Keratinocyte (primary cell): ENCODE data around the gene USP20. TPM values are rescaled to one million over a fixed set of nuclear protein-coding genes. Genes with fewer than 3 reads are reported as not detected.

Experiments
- DNase-seq: peaks from one replicate; pipeline ENCODE4 v3.0.0-alpha.2; 2011; ENCODE audit warnings: low read depth, missing footprints, low spot score
- FAIRE-seq: peaks from 2 replicates; lab custom pipeline; 2011; peaks lifted over from hg19 to GRCh38; lab: Jason Lieb, UNC
- H2AFZ ChIP-seq: 2 replicates; pipeline ENCODE4 v1.6.0; 2012; ENCODE audit warnings: low read length, control low read depth, inconsistent platforms; ENCODE audit not compliant: control insufficient read depth
- H3K27ac ChIP-seq: 2 replicates; pipeline ENCODE4 v1.5.1; 2011; ENCODE audit warnings: low read length; ENCODE audit not compliant: control insufficient read depth, insufficient read depth
- H3K27me3 ChIP-seq: 3 replicates; pipeline ENCODE4 v1.6.0; 2011; ENCODE audit warnings: low read length; ENCODE audit not compliant: control insufficient read depth, insufficient read depth; ENCODE audit errors: extremely low read depth
- H3K36me3 ChIP-seq, 2 experiments: 2 replicates in 1 of 2; 3 replicates in 1 of 2; pipeline ENCODE4 v1.5.1; 2011; ENCODE audit warnings: low read length in 2 of 2, mild to moderate bottlenecking in 1 of 2; ENCODE audit not compliant: control insufficient read depth in 2 of 2, insufficient read depth in 2 of 2; ENCODE audit errors: extremely low read depth in 1 of 2
- H3K4me1 ChIP-seq: 3 replicates; pipeline ENCODE4 v1.5.1; 2011; ENCODE audit warnings: low read length; ENCODE audit not compliant: control insufficient read depth, insufficient read depth; ENCODE audit errors: extremely low read depth
- H3K4me2 ChIP-seq: 3 replicates; pipeline ENCODE4 v1.6.0; 2011; ENCODE audit warnings: low read depth, low read length; ENCODE audit not compliant: control insufficient read depth, insufficient read depth; ENCODE audit errors: extremely low read depth
- H3K4me3 ChIP-seq, 3 experiments: fragments of 200-600 bp in 1 of 3; sonication (generic) in 1 of 3; 2 replicates in 2 of 3; 3 replicates in 1 of 3; pipeline ENCODE4 v1.5.1; 2011 to 2016; ENCODE audit warnings: low read length in 3 of 3, mild to moderate bottlenecking in 3 of 3, control low read depth in 2 of 3, inconsistent platforms in 1 of 3, low read depth in 1 of 3, mixed read lengths in 1 of 3, mixed run types in 1 of 3, moderate library complexity in 1 of 3; ENCODE audit not compliant: control insufficient read depth in 2 of 3, insufficient read depth in 2 of 3; ENCODE audit errors: extremely low read depth in 1 of 3
- H3K79me2 ChIP-seq: 2 replicates; pipeline ENCODE4 v1.6.0; 2012; ENCODE audit warnings: low read length; ENCODE audit not compliant: control insufficient read depth, insufficient read depth
- H3K9ac ChIP-seq: 3 replicates; pipeline ENCODE4 v1.6.0; 2011; ENCODE audit warnings: low read length; ENCODE audit not compliant: control insufficient read depth, insufficient read depth; ENCODE audit errors: extremely low read depth
- H3K9me1 ChIP-seq: 3 replicates; pipeline ENCODE4 v1.6.0; 2011; ENCODE audit warnings: low read length; ENCODE audit not compliant: control insufficient read depth, insufficient read depth; ENCODE audit errors: extremely low read depth
- H3K9me3 ChIP-seq: 2 replicates; pipeline ENCODE4 v1.5.1; 2012; ENCODE audit warnings: low read depth, low read length; ENCODE audit not compliant: control insufficient read depth
- H4K20me1 ChIP-seq: 3 replicates; pipeline ENCODE4 v1.6.0; 2011; ENCODE audit warnings: low read length; ENCODE audit not compliant: control insufficient read depth, insufficient read depth; ENCODE audit errors: extremely low read depth
- EZH2 ChIP-seq: IDR thresholded peaks from one replicate; pipeline ENCODE4 v1.6.1; 2012; ENCODE audit warnings: inconsistent platforms, mild to moderate bottlenecking, low read length, moderate library complexity
- dilution Hi-C: fragments of 300-500 bp; cut with MboI; formaldehyde crosslinking; loops from one replicate; pipeline ENCODE4 v1.7.0; 2020; ENCODE audit warnings: low sequenced_read_pairs; ENCODE audit not compliant: extremely low pct_ligation_motif_present
- polyA plus RNA-seq, 5 experiments: library from polyadenylated mRNA; depleted of rRNA in 3 of 5; stranded (reverse) in 3 of 5; stranded (forward) in 1 of 5; unstranded in 1 of 5; fragments of >200 nt; gene quantifications; 1 replicate in 1 of 5; 2 replicates in 3 of 5; 3 replicates in 1 of 5; pipeline versions ENCODE4 v1.2.1 to v1.2.3, GENCODE V29; 2011 to 2012; ENCODE audit warnings: missing spikeins in 2 of 5, low read depth in 1 of 5, low replicate concordance in 1 of 5
- small RNA-seq, 3 experiments: library from RNA; depleted of rRNA; stranded (forward); fragments of <200 nt; gene quantifications; one replicate each; pipeline ENCODE3, GENCODE V24; 2012; ENCODE audit warnings: low read depth in 3 of 3, low replicate concordance in 1 of 3; ENCODE audit not compliant: insufficient read length in 3 of 3
- TF ChIP-seq, protein P1 (sequence below), 3 experiments: IDR thresholded peaks in 1 of 3; conservative IDR thresholded peaks in 1 of 3; optimal IDR thresholded peaks in 1 of 3; 2 replicates in 2 of 3; 3 replicates in 1 of 3; pipeline versions ENCODE3 to v1.5.1; 2011; ENCODE audit warnings: low read length in 3 of 3, mild to moderate bottlenecking in 3 of 3, moderate library complexity in 2 of 3, control low read depth in 1 of 3, inconsistent platforms in 1 of 3; ENCODE audit not compliant: insufficient read depth in 2 of 3; ENCODE audit errors: extremely low read depth in 1 of 3

Gene USP20
- polyA plus RNA-seq, 1 donor (not counting 4 experiments of a cell fraction or from before 2014, with no cell fraction given), result 6.4 TPM

DNA sequence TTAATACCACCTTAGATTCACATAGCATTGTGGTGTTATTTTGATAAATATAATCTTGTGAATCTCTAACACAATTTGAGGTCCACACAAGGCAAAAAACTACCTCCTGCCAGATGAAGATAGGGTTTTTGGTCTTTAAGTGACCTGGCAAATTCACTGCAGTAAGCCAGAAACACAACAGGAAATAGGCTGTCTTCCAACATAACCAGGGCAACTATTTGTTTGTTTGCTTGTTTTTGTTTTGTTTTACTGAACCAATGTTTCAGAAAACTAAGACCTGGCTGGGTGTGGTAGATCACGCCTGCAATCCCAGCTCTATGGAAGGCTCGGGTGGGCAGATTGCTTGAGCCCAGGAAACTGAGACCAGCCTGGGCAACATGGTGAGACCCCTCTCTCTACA is 95.5 kb downstream of the USP20 start:
- H3K27ac ChIP-seq, result no peak overlapping the region

More for the DNA sequence above, 95.5 kb downstream of the USP20 start:
- Histone ChIP-seq H3K9ac (no peak overlapping the region), H3K4me1 (peaks cover 6% of the 10 kb centered on the region), H2AFZ (no peak overlapping the region), H3K27me3 (no peaks in the 10 kb centered on the region), H3K36me3 (peaks cover 3 to 4% of the 10 kb centered on the region in 2 experiments), H4K20me1 (no peaks in the 10 kb centered on the region), H3K9me1 (no peaks in the 10 kb centered on the region), H3K9me3 (no peaks in the 10 kb centered on the region), H3K4me2 (no peak overlapping the region), H3K79me2 (no peaks in the 10 kb centered on the region), H3K4me3 (no peak overlapping the region)
- no peak for FAIRE-seq
- TF ChIP-seq, protein P1, sequence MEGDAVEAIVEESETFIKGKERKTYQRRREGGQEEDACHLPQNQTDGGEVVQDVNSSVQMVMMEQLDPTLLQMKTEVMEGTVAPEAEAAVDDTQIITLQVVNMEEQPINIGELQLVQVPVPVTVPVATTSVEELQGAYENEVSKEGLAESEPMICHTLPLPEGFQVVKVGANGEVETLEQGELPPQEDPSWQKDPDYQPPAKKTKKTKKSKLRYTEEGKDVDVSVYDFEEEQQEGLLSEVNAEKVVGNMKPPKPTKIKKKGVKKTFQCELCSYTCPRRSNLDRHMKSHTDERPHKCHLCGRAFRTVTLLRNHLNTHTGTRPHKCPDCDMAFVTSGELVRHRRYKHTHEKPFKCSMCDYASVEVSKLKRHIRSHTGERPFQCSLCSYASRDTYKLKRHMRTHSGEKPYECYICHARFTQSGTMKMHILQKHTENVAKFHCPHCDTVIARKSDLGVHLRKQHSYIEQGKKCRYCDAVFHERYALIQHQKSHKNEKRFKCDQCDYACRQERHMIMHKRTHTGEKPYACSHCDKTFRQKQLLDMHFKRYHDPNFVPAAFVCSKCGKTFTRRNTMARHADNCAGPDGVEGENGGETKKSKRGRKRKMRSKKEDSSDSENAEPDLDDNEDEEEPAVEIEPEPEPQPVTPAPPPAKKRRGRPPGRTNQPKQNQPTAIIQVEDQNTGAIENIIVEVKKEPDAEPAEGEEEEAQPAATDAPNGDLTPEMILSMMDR (optimal IDR thresholded peaks at IDR 0.05 in 1 of 3, IDR thresholded peaks at IDR 0.05 in 1 of 3, conservative IDR thresholded peaks at IDR 0.05 in 1 of 3; ENCODE audit: extremely low read depth in 1 of 3, insufficient read depth in 2 of 3, low read length in 3 of 3), result no peak
- TF ChIP-seq EZH2, result no peak
- no peak for DNase-seq
- dilution Hi-C loops, result no loop called here

Small RNA genes within 50 kb of the gene (small RNA-seq; reads per million reads assigned to genes)
- gene MIR6855, result 0 to 0.67 (median 0.07) reads per million in 3 experiments

Other genes with a start within 250 kb of the USP20 start
- not detected in 3 replicates for gene C9orf50, start 214.4 kb upstream of the USP20 start, polyA plus RNA-seq
- 46.0 to 50.2 TPM (median 48.2 TPM) in 3 replicates for gene NTMT1, start 209.3 kb upstream of the USP20 start, polyA plus RNA-seq
- gene ASB6, start 193.3 kb upstream of the USP20 start, polyA plus RNA-seq, result 16.3 to 23.8 TPM (median 23.7 TPM) in 3 replicates
- 0.06 to 0.19 TPM in 2 of 3 replicates, not detected in the other for gene PRRX2, start 169.8 kb upstream of the USP20 start, polyA plus RNA-seq
- gene PTGES, start 82.4 kb upstream of the USP20 start, polyA plus RNA-seq, result 16.3 to 34.1 TPM (median 19.7 TPM) in 3 replicates
- 24.2 to 26.5 TPM (median 26.3 TPM) in 3 replicates for gene TOR1B, start 32.3 kb upstream of the USP20 start, polyA plus RNA-seq
- gene TOR1A, start 11.3 kb upstream of the USP20 start, polyA plus RNA-seq, result 60.6 to 76.1 TPM (median 61.5 TPM) in 3 replicates
- 37.4 to 69.9 TPM (median 66.5 TPM) in 3 replicates for gene C9orf78, start 183 bp upstream of the USP20 start, polyA plus RNA-seq
- 4.4 to 9.6 TPM (median 6.6 TPM) in 3 replicates for gene FNBP1, start 207.7 kb downstream of the USP20 start, polyA plus RNA-seq
- 27.3 to 30.8 TPM (median 29.7 TPM) in 3 replicates for gene GPR107, start 218.4 kb downstream of the USP20 start, polyA plus RNA-seq